HG03378 (cell line): Measurements from ENCODE around the gene UBXN11.

ENCODE experiments used
- ATAC-seq: cut with Tn5 transposase; IDR thresholded peaks from one replicate; pipeline ENCODE4 v1.9.1; 2021; ENCODE audit warnings: mild to moderate bottlenecking, moderate library complexity; ENCODE audit not compliant: unreplicated experiment

Gene UBXN11, protein sequence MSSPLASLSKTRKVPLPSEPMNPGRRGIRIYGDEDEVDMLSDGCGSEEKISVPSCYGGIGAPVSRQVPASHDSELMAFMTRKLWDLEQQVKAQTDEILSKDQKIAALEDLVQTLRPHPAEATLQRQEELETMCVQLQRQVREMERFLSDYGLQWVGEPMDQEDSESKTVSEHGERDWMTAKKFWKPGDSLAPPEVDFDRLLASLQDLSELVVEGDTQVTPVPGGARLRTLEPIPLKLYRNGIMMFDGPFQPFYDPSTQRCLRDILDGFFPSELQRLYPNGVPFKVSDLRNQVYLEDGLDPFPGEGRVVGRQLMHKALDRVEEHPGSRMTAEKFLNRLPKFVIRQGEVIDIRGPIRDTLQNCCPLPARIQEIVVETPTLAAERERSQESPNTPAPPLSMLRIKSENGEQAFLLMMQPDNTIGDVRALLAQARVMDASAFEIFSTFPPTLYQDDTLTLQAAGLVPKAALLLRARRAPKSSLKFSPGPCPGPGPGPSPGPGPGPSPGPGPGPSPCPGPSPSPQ

DNA sequence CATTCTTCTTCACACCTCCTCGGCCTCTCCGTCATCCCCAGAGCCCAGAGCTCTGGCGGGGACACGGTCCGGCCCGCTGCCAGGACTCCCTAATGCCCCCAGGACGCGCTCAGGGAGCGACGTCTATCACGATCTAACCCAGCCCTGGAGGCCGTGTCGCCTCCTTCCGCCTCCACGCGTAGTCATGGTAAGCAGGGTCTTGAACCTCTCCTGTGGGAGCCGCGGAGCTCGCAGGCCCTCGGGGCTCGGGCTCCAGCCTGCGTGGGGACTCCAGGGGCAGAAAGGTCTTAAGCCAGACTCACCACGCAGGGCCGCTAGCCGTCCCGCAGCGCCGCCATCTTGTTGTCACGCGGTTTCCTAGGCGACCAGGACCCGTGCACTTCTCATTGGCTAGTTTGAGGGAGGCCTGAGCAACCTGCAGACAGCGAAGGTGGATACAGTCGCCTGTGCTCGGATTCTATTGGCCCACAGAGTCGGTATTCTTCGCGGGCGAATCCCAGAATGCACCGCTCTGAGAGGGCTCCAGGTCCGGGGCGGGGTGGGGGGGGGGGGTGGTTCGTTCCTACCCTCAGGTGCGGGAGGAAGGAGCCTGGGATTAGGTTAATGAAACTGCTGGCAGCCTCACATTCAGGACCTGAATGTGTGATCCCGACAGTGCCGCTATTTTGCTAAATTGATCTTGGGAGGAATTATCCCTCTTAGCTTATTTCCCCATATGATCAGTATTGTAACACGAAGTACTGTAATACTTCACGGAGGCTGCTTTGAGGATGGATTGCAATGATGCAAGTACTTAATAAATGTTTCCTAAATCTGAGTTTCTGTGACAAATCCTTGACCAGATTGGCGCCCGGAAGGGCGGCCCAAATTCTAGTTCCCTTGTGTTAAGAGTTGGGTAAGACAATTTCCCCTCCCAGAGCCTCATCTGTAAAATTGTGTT, at the start of gene UBXN11:
Gene UBXN11, minus strand, starts transcription at position 347 of the 940 bp plus-strand sequence. CDS start 3,753 bp downstream, outside the sequence.
- ATAC-seq: peak; percentile 88

DNA sequence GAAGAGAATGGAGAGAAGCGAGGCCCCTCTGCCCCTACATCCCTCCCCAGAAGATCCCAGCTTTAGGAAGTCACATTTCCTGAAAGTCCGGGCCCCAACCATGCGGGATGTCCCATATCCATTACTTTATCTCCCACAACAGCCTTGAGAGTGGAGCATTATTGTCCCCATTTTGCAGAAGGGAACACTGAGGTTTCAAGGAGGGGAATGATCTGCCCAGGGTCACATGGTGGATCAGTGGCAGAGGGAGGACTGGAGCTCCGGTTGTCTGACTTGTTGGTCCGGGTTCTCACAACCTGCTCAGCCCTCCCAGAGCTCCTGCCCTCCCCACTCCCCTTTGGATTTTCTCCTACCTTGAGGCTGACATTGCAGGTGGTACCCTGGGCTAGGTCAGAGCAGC, 49.7 kb upstream of the UBXN11 start:
- ATAC-seq: no peak

DNA sequence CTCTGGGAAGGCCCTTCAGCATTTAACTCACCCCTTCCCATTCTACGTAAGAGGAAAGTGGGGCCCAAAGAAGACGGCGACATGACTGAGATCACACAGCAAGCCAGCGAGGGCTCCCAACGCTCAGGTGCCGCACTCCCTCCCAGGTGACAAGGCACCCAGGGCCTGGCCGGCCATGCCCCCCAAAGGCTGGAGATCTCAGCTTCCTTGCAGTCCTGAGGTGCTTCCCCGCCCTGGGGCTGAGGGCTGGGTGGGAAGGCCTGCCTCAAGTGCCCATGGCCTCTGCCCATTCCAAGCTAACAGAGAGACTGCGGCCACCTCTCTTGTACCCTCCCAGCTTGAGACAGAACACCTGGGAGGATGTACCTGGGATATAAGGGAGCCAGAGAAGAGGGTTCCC, 48.5 kb upstream of the UBXN11 start:
- ATAC-seq: no peak

DNA sequence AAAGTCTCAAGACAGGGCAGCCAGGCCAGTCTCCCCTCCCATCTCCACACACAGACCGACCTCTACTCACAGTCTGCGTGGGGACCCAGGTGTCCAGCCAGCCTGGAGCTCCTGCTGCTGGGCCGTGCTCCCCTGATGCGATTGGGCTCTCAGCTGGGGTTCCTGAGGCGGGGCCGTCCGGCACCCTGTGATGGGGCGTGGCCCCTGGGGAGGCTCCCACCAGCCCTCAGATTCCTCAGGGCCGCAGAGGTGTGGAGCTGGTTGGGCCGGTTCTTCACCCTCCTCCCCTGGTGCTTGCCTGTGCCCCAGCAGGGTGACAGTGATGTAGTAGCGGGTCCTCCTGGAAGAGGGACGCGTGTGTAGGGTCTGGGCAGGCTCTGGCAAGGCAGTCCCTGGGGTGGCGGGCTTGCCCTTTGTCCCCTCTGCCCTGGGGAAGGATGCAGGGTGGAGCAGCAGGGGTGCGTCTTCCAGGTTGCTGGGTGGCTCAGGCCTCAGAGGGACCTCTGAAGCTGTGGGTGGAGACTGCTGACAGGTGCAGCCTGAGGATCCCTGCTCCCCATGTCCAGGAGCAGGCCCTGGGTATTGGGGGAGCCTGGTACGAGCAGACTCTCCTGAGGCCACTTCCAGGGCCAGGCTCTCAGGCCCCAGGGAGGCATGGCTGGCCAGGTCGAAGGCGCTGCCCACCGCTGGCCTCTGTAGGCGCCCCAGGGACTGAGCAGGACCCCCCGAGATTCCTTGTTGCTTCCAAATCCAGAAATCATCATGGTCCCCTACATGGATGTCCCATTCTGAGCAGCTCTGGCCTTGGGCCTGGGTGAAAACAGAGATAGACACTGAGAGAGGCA, 47.8 kb upstream of the UBXN11 start, which contains the start of gene CRYBG2:
Gene CRYBG2, minus strand, starts transcription at position 155 of the 845 bp plus-strand sequence. CDS start 7,473 bp downstream, outside the sequence.
- ATAC-seq: no peak

DNA sequence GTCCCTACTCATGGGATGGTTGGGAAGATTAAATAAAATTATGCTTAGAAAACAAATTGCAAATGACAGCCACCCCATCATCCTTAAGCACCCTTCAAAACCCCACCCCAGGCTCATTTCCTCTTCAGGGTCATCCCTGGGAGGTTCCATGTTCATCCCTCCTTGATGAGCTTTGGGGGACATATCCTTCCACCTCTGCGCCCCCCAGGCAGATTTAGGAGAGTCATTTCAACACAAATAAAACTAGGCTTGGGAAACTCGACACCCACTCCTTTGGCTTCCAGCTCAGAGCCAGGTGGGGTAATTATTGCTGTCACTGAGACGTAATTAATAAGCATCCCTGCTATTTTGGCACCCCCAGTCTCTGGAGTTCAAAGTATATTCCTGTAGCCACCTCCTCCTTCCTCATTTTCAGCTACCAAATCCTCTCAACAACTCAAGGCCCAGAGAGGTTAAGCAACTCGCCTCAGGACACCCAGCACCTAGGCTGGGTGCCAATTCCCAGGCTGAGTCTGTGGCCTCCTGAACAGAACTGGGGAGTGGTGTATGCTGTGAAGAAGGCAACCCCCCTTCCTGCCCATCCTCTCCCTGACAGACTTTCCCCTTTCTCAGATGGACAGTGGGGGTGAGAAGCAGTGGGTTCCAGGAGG, 46.9 kb upstream of the UBXN11 start:
- ATAC-seq: no peak

DNA sequence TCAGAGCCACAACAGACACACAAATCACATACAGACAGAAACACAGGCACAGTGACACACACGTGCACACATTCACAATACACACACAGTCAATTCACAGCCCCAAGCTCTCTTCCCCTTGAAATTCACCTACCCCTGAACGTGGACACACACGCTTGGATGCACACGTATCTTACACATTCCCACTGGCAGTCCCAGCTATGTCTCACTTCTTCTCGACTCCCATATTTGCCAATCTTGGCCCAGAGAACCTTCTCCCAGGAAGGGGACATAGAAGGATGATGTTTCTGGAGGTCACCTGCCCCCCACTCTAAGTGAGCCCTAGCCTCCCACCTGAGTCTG, 45.9 kb upstream of the UBXN11 start:
- no peak for ATAC-seq

DNA sequence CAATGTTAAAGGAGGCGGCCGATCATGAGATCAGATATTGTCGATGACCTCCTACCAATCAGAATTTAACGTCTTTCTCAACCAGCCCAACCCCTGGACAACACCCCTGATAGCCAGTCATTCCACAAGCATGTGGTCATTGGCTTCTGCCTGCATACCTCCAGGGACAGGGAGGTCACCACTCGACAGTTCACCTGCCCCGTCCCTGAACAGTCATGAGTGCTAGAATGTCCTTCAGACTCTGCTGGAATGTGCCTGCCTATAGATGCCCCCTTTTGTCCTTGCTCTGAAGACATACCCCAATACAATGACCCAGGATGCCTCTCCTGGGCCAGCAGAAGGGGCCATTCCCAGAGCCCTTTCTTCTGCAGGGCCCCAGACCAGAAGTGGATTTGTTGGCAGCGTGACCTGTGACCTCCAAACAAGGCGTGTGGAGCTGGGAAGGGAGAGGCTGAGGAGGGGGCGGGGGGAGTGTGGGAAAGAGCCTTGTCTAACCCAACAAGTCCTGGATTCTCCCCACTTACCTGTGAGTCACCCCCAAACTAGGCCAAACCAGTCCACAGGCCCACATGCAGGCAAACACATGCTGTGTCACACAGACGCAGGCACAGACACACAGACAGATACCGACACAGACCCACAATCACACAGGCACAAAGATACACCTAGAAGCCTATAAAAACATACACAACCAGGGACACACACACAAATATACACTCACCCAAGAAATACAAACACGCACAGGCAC, 45.3 kb upstream of the UBXN11 start:
- no peak for ATAC-seq

DNA sequence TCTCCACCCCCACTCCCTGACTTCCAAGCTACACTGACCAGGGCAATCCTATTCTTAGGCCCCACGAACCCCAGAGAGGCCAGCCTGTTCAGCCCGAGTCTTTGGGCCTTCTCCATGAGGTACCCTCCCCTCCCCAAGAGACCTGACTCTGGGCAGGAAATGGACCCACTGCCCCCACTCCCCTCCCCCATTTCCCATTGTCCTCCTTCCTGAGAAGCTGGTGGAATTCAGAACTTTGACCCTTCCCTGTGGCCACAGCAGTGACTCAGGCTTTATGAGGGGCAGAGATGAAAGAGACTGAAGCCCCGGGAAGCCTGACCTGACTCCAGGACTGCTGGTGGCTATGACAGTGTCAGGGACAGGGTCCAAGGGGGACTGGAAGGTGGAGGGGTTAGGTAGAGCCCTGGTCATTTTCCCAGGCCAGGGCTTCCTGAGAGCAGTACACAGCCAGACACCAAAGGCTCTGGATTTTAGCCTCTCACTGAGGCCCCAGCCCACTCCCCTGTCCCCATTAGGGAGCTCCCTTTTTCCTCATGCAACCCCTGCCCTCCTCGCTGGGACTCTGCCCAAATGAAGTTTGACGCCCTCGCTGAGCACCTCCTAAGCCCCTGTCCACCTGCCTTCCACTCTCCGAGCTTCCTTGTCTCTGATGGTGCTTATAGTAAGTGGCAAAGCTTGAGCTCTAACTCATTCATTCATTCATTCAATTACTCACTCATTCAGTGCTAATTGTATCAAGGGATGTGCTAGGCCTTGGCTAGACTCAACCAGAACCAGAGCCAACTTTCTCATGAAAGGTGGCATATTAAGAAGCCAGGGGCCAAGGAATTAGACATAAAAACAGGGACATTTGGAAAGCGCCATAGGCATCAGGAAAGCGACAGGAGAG, 44.5 kb upstream of the UBXN11 start:
- no peak for ATAC-seq

DNA sequence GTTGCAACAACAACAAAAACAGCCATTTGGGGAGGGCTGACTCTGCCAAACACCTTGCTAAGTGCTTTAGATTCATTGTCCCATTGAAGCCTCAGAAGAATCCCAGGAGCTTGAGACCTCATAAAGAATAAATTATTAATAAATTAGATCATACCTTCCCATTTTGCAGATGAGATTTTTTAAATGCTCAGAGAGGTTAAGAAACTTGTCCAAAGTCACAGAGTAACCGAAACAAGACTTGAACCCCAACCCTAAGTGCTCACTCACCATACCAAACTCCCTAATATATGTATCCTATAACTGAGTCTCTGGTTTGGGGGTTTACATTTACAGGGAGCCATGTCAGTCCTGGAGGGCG, 43.9 kb upstream of the UBXN11 start:
- no peak for ATAC-seq

DNA sequence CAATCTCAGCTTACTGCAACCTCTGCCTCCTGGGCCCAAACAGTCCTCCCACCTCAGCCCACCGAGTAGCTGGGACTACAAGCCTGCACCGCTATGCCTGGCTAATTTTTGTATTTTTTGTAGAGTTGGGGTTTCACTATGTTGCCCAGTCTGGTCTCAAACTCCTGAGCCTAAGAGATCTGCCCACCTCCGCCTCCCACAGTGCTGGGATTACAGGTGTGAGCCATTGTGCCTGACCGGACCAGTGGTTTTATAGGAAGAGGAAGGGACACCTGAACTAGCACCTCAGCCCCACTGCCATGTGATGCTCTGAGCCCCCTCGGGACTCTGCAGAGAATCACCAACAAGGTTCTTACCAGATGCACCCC, 43.4 kb upstream of the UBXN11 start:
- ATAC-seq: no peak

DNA sequence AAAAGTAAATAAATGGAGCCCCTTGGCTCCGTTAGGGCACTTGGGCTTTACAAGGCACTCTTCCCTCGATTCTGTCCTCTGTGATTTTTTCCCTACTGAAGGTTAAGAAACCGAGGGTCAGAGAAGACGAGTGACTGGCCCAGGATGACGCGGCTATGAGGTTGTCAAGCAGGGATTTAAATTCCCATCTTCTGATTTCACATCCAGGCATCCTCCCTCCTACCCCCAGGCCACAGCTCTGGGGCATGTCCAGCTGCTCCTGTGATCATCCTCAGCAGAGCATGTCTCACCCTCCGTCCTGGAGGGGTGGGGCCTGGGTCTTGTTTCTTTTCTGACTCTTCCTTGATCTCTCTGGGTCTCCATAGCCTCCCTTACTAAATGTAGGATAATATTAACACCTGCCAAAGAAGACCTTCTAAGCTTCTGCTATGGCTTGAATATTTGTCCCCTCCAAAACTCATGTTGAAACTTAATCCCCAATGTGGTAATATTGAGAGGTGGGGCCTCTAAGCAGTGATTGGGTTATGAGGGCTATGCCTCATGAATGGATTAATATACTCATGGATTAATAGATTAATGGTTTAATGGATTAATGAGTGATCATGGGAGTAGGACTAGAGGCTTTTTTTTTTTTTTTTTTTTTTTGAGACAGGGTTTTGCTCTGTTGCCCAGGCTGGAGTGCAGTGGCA, 42.9 kb upstream of the UBXN11 start:
- ATAC-seq: no peak

DNA sequence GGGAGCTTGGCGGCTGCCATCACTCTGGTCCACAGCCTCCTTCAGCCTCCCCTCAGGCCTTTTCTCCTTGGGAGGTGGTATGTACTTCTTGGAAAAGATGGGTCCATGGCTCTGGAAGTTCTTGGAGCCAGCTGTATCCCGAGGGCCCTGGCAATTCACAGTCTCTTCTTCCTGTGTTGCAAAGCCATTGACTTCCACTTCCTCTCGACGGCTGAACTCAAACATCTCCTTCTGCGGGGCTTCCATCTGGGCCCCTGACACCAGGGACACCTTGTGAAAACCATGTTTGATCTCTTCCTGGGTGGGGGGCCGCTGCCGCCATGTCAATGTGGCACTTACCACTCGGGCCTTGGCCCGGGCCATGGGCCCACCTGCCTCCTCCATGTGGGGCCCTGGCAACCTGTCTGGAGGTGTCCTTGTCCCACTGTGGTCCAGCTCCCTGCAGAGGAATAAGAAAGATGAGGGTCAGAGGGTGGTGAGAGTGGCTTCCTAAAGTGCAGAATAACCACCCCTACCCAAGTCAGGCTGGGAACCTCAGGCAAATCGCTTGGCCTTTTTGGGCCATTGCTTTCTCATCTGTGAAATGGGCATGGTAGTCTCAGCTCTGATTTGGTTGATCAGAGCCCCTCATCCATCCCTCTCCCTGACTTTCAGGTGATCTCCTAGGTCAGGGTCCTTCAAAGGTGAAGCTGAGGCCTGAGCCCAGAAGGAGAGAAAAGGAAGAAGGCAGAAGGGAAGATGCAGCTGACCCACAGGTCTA, 40.0 kb upstream of the UBXN11 start:
- ATAC-seq: no peak

DNA sequence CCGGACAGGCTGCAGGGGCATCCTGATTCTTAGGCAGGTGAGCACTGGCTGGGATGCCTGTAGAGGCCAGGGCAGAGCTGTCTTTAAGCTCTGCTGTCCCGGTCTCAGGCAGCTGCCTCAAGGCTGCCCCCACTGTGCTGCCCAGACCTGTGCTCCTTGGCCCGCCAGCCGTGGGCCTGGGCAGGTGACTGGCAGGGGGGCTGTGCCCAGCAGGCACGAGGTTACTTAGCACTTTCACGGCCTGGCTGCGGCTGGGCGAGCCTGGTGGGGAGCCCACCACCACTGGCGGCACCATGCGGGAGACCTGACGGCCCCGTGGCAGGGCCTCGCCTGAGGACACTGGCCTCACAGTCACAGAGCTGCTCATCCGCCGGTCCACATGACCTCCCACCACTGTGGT, 39.3 kb upstream of the UBXN11 start:
- ATAC-seq: no peak

DNA sequence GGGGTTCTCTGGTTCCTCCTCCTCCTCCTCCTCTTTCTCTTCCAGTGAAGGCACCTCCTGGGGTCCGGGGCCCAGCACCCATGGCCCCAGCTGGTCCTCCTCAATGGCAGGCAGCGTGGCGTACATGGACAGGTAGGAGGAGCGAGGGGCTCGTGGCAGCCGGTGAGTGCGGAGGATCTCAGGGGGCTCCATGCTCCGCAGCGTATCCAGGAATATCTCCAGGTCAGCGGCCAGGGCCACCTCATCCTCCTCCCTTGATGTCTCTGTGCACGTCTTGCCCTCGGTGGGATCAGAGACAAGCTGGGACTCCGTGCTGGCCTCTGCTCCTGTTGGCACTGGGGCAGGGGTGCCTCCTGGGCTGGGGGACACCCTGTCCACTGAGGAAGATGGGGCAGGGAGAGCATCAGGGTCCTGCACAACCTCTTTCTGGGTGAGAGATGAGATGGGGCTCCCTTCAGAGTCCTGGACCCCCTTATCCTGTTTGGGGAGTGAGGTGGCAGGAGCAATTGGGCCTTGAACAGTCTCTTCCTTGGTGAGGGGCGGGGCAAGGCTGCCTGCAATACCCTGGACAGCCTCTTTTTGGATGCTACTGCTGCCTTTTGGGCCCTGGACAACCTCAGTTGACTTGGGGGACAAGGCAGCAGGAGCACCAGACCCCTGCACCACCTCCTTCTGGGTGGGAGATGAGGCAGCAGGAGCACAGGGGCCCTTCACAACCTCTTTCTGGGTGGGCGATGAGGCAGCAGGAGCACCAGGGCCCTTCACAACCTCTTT, 37.9 kb upstream of the UBXN11 start:
- no peak for ATAC-seq

DNA sequence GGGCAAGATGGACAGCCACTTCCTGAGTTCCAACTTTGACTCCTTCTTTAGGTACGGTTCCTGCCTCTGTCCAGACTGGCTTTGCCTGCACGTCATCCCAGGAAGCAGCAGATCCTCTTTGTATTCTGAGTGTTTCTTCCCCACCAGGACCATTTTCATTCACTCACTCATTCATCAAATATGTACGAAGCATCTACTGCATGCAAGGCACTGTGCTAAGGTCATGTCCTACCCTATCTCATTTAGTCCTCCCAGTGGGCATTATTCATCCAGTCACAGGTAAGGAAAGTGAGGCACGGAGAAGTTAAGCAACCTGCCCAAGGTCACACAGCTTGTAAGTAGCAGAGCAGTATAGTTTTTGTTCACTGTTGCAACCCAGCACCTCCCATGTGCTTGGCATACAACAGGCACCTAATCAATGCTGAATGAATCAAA, 33.6 kb upstream of the UBXN11 start:
- ATAC-seq: no peak

DNA sequence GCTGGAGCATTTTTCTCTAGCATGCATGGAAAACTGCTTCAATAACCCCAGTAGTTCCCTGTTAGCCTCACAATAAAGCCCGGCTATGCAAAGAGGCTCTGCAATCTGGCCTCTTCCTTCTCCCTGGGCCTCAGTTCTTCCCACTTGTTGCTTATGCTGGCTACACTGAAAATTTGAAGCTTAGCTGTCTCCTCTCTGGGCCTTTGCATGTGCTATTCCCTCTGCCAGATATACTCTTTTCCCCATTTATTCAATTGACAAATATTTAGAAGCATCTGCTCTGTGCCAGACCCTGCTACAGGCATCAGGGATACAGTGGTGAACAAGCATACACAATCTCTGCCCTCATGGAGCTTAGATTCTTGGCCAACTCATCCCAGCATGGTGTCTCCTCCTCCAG, 32.2 kb upstream of the UBXN11 start:
- ATAC-seq: no peak

DNA sequence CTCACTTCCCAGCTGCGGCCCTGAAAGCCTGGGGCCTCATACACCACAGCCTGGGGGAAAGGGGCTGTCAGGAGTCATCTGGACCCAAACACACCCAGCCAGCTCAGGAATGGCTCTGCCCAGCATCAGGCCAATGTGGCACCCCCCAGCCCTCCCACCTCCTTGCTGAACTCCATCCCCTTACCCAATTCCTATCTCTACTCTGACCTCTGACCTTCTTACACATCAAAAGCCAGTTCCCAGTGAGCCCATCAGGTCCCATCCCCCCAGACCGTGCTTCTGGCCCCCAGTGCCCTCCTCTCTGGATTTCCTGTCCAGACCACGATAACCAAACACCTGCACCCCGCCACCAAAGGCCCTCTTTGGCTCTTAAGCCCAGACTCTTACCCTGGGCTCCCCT, 31.2 kb upstream of the UBXN11 start:
- no peak for ATAC-seq
